Cardiac septum (tissue), 1 donor: ENCODE data around the gene MIPOL1. TPM values are rescaled to one million over a fixed set of nuclear protein-coding genes. Genes with fewer than 3 reads are reported as not detected.
"Not testable (repeated sequence)": the region's sequence is repeated elsewhere in the genome, so short reads cannot be mapped to it uniquely, and the experiment has no call there.

Experiments
- DNase-seq: peaks from one replicate; pipeline ENCODE4 v3.0.0-alpha.2; 2020; ENCODE audit warnings: low spot score
- intact Hi-C: fragments of 100-400 bp; cut with DNase I; formaldehyde crosslinking; loops from one replicate; pipeline ENCODE4 v1.14.0; 2022
- total RNA-seq: library from RNA; stranded (reverse); fragmentation: NEBNext Ultra II Directional; extraction: Animal tissue kit (Norgen Biotek cat#: 25700); gene quantifications from one replicate; pipeline ENCODE4 v1.2.1, GENCODE V29; 2021
- donor health status: DM: no; HTN: no; CAD: no.

The MIPOL1 gene
- total RNA-seq, 1 donor from 2014 or later, result 7.9 TPM

DNA sequence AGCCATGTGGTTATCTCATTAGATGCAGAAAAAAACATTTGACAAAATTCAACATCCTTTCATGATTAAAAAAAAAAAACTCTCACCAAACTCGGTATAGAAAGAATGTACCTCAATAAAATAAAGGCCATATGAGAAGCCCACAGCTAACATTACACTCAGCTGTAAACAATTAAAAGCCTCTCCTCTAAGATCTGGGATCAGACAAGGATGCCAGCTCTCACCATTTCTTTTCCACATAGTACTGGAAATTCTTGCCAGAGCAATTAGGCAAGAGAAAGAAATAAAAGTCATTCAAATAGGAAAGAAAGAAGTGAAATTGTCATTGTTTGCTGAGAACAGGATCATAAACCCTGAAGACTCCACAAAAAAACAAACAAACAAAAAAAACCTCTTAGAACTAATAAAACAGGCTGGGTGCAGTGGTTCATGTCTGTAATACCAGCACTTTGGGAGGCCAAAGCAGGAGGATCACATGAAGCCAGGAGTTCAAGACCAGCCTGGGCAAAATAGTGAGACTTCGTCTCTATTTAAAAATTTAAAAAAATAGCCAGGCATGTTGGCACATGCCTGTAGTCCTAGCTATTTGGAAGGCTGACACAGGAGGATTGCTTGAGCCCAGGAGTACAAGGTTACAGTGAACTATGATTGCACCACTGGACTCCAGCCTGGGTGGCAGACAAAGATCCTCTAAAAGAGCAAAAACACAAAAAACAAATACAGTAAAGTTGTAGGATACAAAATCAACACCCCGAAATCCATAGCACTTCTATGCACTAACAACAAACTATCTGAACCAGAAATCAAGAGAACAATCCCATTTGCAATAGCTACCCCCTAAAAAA lies 282.9 kb downstream of the MIPOL1 start:
- no peak for DNase-seq
- intact Hi-C loops, result no loop called here

DNA sequence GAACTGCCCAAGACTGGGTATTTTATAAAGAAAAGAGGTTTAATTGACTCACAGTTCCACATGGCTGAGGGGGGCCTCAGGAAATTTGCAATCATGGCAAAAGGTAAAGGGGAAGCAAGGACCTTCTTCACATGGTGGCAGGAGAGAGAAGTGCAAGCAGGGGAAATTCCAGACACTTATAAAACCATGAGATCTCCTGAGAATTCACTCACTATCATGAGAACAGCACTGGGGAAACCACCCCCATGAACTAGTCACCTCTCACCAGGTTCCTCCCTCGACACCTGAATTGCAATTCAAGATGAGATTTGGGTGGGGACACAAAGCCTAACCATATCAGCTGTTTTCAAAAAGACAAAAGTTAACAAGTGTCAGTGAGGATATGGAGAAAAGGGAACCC lies 284.7 kb downstream of the MIPOL1 start:
- intact Hi-C loops, result no loop called here
- DNase-seq, result no peak

DNA sequence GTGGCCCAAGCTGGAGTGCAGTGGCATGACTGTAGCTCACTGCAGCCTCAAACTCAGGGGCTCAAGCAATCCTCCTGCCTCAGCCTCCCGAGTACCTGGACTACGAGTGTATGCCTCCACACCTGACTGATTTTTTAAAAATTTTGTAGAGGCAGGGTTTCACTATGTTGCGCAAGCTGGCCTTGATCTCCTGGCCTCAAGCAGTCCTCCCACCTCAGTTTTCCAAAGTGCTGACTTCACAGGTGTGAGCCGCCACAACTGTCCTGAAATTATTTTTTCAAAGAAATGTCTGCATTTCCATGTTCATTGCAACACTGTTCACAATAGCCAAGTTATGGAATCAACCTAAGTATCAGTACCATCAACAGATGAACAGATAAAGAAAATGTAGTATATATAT lies 285.9 kb downstream of the MIPOL1 start:
- intact Hi-C loops, result no loop called here
- no peak for DNase-seq

DNA sequence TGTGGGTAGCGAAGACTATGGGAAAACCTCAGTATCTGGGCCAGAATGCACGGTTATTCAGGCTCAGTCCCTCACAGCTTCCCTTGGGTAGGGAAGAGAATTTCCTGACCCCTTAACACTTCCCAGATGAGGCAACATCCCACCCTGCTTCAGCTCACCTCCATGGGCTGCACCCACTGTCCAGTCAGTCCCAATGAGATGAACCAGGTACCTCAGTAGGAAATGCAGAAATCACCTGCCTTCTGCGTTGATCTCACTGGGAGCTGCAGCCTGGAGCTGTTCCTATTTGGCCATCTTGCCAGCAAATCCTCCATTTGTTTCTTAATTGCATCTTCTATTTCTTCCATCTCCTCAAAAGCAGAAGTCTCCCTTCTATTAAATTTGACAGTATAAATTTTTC lies 292.9 kb downstream of the MIPOL1 start:
- no peak for DNase-seq
- intact Hi-C loops, result no loop called here

DNA sequence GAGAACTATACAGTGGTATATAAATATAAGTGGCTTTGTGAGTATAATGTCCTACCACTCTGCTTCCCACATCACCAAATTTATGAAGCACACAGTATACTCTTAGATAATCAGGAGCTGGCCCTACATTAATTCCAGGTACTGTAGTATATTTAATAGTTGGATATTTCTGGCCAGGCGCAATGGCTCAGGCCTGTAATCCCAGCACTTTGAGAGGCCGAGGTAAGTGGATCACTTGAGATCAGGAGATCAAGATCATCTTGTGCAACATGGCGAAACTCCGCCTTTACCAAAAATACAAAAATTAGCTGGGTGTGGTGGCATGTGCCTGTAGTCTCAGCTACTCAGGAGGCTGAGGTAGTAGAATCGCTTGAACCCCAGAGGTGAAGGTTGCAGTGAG lies 293.3 kb downstream of the MIPOL1 start:
- intact Hi-C loops, result no loop called here
- DNase-seq, result no peak

DNA sequence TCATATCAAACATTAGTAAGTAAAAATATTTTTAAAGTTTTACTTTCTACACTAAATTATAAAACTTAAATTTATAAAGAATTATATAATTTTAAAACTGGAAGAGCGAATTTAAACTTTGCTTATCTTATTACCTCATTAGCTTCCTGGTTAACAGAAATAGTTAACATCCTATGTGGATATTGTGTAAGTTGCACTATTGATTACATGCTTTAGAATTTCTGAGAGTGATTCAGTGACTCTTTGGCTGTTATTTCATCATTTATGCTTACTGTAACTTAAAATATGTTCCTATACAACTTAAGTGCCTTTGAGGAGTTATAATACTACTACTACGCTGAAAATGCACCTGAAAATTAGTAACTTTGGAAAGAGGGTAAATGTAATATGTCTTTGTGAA lies 295.9 kb downstream of the MIPOL1 start:
- intact Hi-C loops, result no loop called here
- no peak for DNase-seq

DNA sequence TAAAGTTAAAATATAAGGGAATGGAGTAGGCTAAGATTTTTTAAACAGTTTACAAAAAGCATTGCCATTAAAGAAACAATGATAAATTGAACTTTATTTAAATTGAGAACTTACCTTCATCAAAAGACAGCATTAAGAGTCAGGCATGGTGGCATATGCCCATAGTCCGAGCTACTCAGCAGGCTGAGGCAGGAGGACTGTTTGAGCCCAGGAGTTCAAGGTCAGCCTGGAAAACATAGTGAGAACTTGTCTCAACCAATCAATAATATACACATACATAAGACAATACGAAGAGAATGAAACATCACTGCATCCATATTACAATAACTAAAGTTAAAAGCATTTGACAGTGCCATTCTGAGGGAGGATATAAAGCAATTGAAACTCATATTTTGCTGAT lies 299.7 kb downstream of the MIPOL1 start:
- intact Hi-C loops, result no loop called here
- no peak for DNase-seq

DNA sequence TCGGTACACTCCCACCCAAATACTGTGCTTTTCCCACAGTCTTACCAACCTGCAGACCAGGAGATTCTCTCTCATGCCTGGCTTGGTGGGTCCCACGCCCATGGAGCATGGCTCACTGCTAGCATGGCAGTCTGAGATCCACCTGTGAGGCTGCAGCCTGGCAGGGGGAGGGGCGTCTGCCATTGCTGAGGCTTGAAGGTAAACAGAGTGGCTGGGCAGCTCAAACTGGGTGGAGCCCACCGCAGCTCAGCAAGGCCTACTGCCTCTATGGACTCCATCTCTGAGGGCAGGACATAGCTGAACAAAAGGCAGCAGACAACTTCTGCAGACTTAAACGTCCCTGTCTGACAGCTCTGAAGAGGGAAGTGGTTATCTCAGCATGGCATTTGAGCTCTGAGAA lies 304.1 kb downstream of the MIPOL1 start:
- intact Hi-C loops, result no loop called here
- no peak for DNase-seq

DNA sequence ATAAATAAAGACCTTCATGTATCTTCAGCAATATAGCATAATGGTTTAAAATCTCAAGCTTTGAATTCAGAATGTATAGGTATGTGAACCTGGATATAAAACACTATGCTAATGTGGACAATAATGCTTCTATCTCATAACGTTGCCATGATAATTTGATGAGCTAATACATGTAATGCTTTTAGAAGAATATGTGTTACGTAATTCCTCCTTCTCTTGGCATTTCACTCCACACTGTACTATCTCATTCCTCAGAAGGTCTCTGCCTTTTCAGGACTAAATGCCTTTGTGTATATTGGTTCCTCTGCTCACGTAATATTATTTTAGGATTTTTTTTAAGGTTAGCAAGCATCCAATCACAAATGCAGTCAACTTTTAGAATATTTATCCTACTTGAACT lies 310.8 kb downstream of the MIPOL1 start:
- no peak for DNase-seq
- intact Hi-C loops, result no loop called here

DNA sequence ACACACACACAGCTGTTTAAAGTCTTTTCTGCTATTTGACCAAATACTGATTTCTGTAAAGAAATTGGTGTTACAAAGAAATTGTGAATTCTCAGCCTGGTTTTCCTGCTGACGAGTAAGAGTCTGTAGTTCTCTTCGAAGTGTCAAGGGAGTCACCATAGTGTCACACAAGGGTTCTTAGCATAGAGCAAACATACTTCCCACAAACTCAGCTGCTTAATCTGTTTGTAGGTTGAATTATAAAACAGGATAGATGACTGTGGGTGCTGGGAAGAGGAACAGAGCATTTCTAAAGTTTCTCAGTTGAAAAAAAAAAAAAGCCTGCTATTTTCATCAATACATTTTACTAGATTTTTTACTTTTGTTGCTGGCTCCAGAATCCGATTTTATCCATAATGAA lies 314.4 kb downstream of the MIPOL1 start:
- intact Hi-C loops, result no loop called here
- DNase-seq, result no peak

DNA sequence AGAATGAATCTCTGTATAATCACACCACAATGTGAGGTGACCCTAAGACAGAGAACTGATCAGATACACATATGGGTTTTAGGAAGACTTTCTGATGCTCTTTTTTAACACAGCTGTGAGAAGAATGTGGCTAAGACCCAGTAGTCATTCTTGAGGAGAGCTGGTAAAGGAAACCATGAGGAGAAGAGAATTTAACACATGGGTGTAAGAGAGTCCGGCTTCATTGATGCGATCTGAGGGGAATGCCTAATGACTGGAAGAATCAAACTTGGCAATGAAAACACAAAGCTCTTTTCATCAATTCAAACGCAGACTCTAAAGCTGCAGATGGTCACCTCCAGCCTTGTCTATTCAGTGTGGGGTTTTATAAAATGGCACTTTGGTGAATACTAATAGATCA lies 318.0 kb downstream of the MIPOL1 start:
- no peak for DNase-seq
- intact Hi-C loops, result no loop called here

DNA sequence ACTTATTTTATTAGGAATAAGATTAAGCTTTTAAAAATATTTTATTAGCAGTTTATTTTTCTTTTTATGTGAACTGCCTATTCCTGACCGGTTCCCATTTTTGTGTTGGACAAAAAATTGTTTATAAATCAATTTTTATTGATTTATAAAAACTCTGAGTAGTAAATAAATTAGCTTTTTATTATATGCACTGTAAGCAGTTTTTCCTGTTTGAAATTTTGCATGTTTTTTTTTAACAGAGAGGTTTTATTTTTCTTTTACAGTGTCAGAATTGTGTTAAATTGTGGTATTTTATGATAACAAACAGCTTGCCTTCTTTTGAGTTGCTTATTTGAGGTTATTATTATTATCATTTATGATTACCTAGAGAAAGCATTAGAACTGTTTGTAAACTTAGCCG lies 329.3 kb downstream of the MIPOL1 start:
- intact Hi-C loops, result no loop called here
- DNase-seq, result no peak

DNA sequence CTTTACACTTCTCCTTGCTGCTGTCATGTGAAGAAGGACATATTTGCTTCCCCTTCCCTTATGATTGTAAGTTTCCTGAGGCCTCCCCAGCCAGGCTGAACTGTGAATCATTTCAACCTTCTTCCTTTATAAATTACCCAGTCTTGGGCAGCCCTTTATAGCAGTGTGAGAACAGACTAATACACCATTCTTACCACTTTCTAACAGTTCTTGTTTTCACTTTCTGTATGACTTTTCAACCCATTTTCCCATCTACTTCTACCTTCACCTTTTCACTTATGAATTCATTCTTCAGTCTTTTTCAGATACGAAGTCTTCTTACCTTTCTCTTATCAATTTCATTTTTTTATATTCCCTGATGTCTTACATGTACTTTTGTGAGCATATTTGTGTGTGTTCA lies 342.3 kb downstream of the MIPOL1 start:
- intact Hi-C loops, result no loop called here
- no peak for DNase-seq

DNA sequence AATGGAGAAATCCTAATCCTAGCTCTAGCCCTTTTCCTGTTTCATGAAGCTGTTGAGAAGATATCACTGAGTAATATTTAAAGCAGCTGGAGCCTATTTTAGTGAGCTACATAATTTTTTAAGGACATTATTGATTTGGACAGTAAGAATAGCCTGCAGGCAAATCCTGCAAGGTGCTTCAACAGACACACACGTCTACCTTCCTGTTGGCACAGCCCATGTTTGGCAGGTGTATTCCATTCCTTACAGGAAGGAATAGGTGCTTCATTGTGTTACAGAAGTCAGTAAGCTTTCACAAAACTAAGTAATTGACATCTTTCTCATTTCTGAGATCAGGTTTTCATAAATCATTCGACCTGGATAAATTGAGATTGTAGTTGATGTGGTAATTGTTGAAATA lies 346.7 kb downstream of the MIPOL1 start:
- DNase-seq, result no peak
- intact Hi-C loops, result no loop called here

DNA sequence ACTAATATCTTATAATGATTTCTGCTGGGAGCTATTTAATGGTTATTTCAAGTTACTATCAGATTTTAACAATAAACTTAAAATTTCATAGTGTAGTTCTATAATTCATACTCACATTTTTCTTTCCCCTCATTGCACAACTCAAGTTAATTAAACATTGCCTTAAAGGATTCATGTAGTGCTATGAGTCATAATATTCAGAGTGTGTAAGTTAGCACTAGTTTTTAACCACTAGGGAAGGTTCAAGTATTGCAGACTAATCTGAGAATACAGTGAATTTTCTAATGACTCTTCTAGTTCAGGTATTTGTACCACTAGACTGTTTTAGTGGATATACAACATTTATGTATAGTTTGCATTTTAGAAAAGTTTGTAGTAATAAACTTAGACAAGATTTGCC lies 347.4 kb downstream of the MIPOL1 start:
- DNase-seq, result no peak
- intact Hi-C loops, result no loop called here

DNA sequence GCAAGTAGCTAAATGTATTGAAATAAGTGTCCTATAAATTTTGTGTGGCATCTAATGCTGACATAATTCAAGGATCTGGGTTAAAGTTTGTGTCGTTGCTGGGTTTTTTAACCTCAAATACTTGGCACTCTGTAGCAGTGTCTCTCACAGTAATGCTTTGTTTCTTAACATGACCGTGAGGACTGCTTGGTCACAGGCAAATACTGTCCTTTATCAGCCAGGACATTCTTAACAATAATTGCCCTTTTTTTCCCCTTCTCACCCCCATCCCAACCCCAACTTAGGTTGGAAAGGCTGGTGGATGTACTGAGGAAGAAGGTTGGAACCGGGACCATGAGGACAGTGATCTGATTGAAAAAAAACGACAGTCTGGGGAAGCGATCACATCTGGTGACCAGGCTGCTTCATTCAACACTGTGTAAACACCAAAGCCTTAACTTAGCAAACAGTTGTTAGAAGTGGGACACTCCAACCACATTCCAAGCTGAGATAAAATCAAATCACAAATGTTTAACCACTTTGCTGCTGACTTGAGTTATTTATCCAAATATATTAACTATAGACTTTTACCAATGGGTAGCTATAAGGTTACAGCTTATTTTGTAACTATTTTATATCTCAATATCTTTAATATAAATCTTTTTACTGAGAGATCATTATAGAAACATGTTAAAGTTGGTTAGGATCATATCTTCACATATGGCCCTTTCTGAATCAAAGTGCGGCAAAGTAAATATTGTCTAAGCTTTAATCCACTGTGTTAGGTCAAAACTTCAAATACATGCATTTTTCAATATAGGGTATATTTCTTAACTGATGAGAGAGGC lies 349.1 kb downstream of the MIPOL1 start:
- no peak for DNase-seq
- intact Hi-C loops, result no loop called here

DNA sequence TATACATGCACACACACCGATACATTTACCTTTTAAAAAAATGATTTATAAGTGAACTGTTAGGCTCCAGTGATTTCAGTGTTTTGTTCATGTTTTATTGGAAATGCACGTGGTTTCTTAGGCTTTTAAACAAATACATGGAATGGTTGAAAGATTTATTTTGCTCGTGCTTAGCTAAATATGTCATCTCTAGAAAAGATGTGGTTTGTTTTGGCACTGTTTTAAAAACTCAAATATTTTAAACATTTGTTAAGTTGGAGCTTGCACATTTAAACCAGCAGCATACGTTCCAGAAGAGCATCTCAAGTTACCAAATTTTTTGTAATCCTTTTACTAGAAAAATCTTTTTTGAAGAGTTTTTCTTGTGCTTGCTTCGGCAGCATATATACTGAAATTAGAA lies 352.8 kb downstream of the MIPOL1 start:
- no peak for DNase-seq
- intact Hi-C loops, result no loop called here

DNA sequence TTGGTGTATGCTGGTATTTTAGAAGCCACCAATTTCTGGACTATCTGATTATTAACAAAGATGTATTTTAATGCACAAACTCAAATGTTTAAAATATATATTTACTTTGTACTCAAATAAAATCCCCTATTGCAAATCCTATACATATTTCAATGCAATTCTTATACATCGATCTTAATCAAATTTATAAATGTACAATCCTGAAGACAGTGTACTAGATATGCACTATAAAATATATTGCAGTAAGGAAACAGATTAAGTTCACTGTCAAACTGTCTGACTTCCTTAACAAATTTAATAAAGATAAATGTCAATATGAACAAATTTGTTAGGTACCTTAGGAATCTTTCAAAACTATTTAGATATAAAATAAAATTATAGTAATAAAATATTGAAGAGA lies 353.4 kb downstream of the MIPOL1 start:
- intact Hi-C loops, result no loop called here
- no peak for DNase-seq

DNA sequence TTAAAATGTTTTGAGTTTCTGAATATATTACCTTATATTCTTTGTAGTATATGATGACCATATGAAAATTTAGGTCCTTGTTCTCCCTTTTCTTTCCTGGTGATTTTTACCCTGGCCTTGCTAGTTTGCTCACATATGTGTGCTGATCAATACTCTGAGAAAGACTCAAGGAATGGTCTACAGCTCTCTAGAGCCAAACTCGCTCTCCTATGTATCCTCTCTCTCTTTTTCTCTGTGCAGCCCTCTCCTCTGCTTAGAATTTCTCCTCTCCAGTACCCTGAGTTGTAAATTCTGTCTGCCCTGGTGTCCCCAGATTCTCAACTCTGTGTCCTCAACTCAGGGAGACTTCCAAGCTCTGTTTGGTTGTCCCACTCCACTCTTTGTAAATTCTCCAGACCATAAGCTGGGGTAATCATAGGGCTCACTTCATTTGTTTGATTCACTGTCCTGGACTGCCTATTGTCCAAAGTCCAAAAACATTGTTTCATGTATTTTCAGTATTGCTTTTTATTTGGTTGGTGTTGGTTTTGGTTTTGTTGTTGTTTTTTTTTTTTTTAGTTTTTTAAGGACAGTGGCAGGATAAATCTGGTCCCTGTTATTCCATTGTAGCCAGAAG lies 356.3 kb downstream of the MIPOL1 start:
- DNase-seq, result no peak
- intact Hi-C loops, result no loop called here

DNA sequence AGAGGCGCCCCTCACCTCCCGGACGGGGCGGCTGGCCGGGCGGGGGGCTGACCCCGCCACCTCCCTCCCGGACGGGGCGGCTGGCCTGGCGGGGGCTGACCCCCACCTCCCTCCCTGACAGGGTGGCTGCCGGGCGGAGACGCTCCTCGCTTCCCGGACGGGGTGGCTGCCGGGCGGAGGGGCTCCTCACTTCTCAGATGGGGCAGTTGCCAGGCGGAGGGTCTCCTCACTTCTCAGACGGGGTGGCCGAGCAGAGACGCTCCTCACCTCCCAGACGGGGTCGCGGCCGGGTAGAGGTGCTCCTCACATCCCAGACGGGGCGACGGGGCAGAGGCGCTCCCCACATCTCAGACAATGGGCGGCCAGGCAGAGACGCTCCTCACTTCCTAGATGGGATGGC lies 357.9 kb downstream of the MIPOL1 start:
- intact Hi-C loops, DNase-seq: not testable (repeated sequence)

DNA sequence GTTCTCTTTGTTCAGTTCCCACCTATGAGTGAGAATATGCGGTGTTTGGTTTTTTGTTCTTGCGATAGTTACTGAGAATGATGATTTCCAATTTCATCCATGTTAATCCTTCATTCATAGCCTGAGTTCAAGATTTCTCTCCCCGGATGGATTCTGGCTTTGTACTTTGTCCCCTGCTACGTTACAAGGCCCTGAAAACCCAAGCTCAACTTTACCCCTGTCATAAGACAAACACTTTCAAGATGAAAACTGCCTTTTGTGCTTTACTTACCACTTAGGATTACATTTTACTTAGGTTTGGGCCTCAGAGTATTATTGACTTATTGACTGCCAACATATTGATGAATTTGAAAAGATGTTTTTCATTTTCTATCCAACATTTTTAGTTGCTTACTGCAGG lies 361.0 kb downstream of the MIPOL1 start:
- intact Hi-C loops, result no loop called here
- DNase-seq, result no peak
